Neural progenitor cell (in vitro differentiated cells): ENCODE measurements around the gene MYH15. TPM values are rescaled to one million over a fixed set of nuclear protein-coding genes. Genes with fewer than 3 reads are reported as not detected.

Source experiments
- DNase-seq: peaks from one replicate; pipeline ENCODE4 v3.0.0-alpha.2; 2016; ENCODE audit warnings: low spot score
- H2AFZ ChIP-seq: fragments of 200-600 bp; sonication (generic); replicated peaks from 2 replicates; pipeline ENCODE4 v1.6.1; 2016; ENCODE audit warnings: antibody characterized with exemption
- H3F3A ChIP-seq: fragments of 200-600 bp; sonication (generic); 2 replicates; pipeline ENCODE4 v1.6.1; 2016; ENCODE audit warnings: antibody characterized with exemption, low read depth
- H3K27ac ChIP-seq: fragments of 200-600 bp; sonication (generic); 2 replicates; pipeline ENCODE4 v1.5.1; 2016; ENCODE audit warnings: mild to moderate bottlenecking
- H3K27me3 ChIP-seq: fragments of 200-600 bp; sonication (generic); 2 replicates; pipeline ENCODE4 v1.6.1; 2016; ENCODE audit warnings: mild to moderate bottlenecking, moderate library complexity
- H3K36me3 ChIP-seq: fragments of 200-600 bp; sonication (generic); 2 replicates; pipeline ENCODE4 v1.5.1; 2016
- H3K4me1 ChIP-seq: fragments of 200-600 bp; sonication (generic); 2 replicates; pipeline ENCODE4 v1.6.1; 2016; ENCODE audit warnings: mixed run types
- H3K4me2 ChIP-seq: fragments of 200-600 bp; sonication (generic); 2 replicates; pipeline ENCODE4 v1.6.1; 2016
- H3K4me3 ChIP-seq: fragments of 200-600 bp; sonication (generic); 2 replicates; pipeline ENCODE4 v1.5.1; 2016
- H3K79me2 ChIP-seq: fragments of 200-600 bp; sonication (generic); 2 replicates; pipeline ENCODE4 v1.6.1; 2016; ENCODE audit warnings: low read depth
- H3K9ac ChIP-seq: fragments of 200-600 bp; sonication (generic); 2 replicates; pipeline ENCODE4 v1.6.1; 2016
- H3K9me3 ChIP-seq: fragments of 200-600 bp; sonication (generic); 2 replicates; pipeline ENCODE4 v1.5.1; 2016; ENCODE audit warnings: low read depth
- H4K20me1 ChIP-seq: fragments of 200-600 bp; sonication (generic); 2 replicates; pipeline ENCODE4 v1.6.1; 2016; ENCODE audit warnings: low read depth
- H3K27ac Mint-ChIP-seq: 3 replicates; pipeline ENCODE4 v1.8.0; 2021; ENCODE audit warnings: mixed read lengths
- H3K27me3 Mint-ChIP-seq: 2 replicates; pipeline ENCODE4 v1.8.0; 2022; ENCODE audit warnings: low read depth, mild to moderate bottlenecking, inconsistent platforms, moderate library complexity, mixed read lengths; ENCODE audit not compliant: insufficient read depth
- H3K36me3 Mint-ChIP-seq: 3 replicates; pipeline ENCODE4 v1.8.0; 2021; ENCODE audit warnings: mixed read lengths
- H3K4me1 Mint-ChIP-seq: 3 replicates; pipeline ENCODE4 v1.8.0; 2021; ENCODE audit warnings: mixed read lengths
- H3K4me3 Mint-ChIP-seq: 3 replicates; pipeline ENCODE4 v1.8.0; 2021; ENCODE audit warnings: mild to moderate bottlenecking, moderate library complexity, mixed read lengths
- H3K9me3 Mint-ChIP-seq: 3 replicates; pipeline ENCODE4 v1.8.0; 2020; ENCODE audit warnings: mixed read lengths
- CTCF ChIP-seq: fragments of 200-600 bp; sonication (generic); IDR thresholded peaks from 2 replicates; pipeline ENCODE4 v1.5.1; 2017; ENCODE audit warnings: antibody characterized with exemption, mild to moderate bottlenecking
- EZH2 ChIP-seq: fragments of 200-600 bp; sonication (generic); IDR thresholded peaks from 2 replicates; pipeline ENCODE4 v1.6.1; 2017; ENCODE audit warnings: antibody characterized with exemption, mild to moderate bottlenecking, moderate library complexity
- EZH2phosphoT487 ChIP-seq: fragments of 200-600 bp; sonication (generic); IDR thresholded peaks from 2 replicates; pipeline ENCODE4 v1.6.1; 2017; ENCODE audit warnings: antibody characterized with exemption
- total RNA-seq: library from RNA; depleted of rRNA; stranded (reverse); fragments of >200 nt; gene quantifications from 2 replicates; pipeline ENCODE4 v1.2.3, GENCODE V29; 2015; ENCODE audit warnings: low replicate concordance

The MYH15 gene
- total RNA-seq, 1 donor from 2014 or later: not detected

- Histone ChIP-seq H4K20me1 (no peaks in the 10 kb centered on the region), H3K4me3 (no peak overlapping the region), H3K36me3 (no peaks in the 10 kb centered on the region), H3K79me2 (no peaks in the 10 kb centered on the region), H3F3A (peaks cover 4% of the 10 kb centered on the region), H3K27ac (no peak overlapping the region), H2AFZ (no peak overlapping the region), H3K4me2 (peak overlapping the region; percentile 22), H3K27me3 (no peaks in the 10 kb centered on the region), H3K4me1 (peaks cover 11% of the 10 kb centered on the region), H3K9me3 (no peaks in the 10 kb centered on the region), H3K9ac (no peak overlapping the region)
- no peak overlapping the region for H3K4me3 Mint-ChIP-seq
- peaks cover 2% of the 10 kb centered on the region for H3K36me3 Mint-ChIP-seq
- peaks cover 13% of the 10 kb centered on the region for H3K4me1 Mint-ChIP-seq
- no peaks in the 10 kb centered on the region for H3K9me3 Mint-ChIP-seq
- no peak overlapping the region for H3K27ac Mint-ChIP-seq
- DNase-seq: no peak
- TF ChIP-seq EZH2 (no peak), CTCF (no peak), EZH2phosphoT487 (no peak)
- H3K27me3 Mint-ChIP-seq: no peaks in the 10 kb centered on the region
Observed at GRCh38 chr3:108509263-108509662, 1.1 kb downstream of the MYH15 start.

- Histone ChIP-seq H4K20me1 (no peaks in the 10 kb centered on the region), H3K27ac (no peak overlapping the region), H3K4me3 (no peak overlapping the region), H3K79me2 (no peaks in the 10 kb centered on the region), H3K4me1 (peaks cover 11% of the 10 kb centered on the region), H3K4me2 (no peak overlapping the region), H2AFZ (no peak overlapping the region), H3K36me3 (no peaks in the 10 kb centered on the region), H3K9ac (no peak overlapping the region), H3K9me3 (no peaks in the 10 kb centered on the region), H3K27me3 (no peaks in the 10 kb centered on the region), H3F3A (peaks cover 4% of the 10 kb centered on the region)
- Mint-ChIP-seq H3K4me1 (peaks cover 13% of the 10 kb centered on the region), H3K27me3 (no peaks in the 10 kb centered on the region), H3K27ac (no peak overlapping the region), H3K36me3 (no peaks in the 10 kb centered on the region), H3K9me3 (no peaks in the 10 kb centered on the region), H3K4me3 (no peak overlapping the region)
- TF ChIP-seq CTCF: no peak
- TF ChIP-seq EZH2: no peak
- TF ChIP-seq EZH2phosphoT487: no peak
- no peak for DNase-seq
Observed at GRCh38 chr3:108507902-108508301, 2.5 kb downstream of the MYH15 start.

- no peak overlapping the region for H3K4me3 Mint-ChIP-seq
- Histone ChIP-seq H3K27ac (no peak overlapping the region), H3K36me3 (no peaks in the 10 kb centered on the region), H3K4me3 (no peak overlapping the region), H3K4me2 (no peak overlapping the region), H3K9ac (no peak overlapping the region), H3K27me3 (no peaks in the 10 kb centered on the region), H4K20me1 (no peaks in the 10 kb centered on the region), H3K4me1 (peaks cover 11% of the 10 kb centered on the region), H3K79me2 (no peaks in the 10 kb centered on the region), H3F3A (peaks cover 4% of the 10 kb centered on the region), H2AFZ (no peak overlapping the region), H3K9me3 (no peaks in the 10 kb centered on the region)
- TF ChIP-seq EZH2phosphoT487 (no peak), EZH2 (no peak), CTCF (peak; percentile 46)
- peaks cover 13% of the 10 kb centered on the region for H3K4me1 Mint-ChIP-seq
- H3K36me3 Mint-ChIP-seq: no peaks in the 10 kb centered on the region
- H3K9me3 Mint-ChIP-seq: no peaks in the 10 kb centered on the region
- peak; percentile 29 for DNase-seq
- no peak overlapping the region for H3K27ac Mint-ChIP-seq
- H3K27me3 Mint-ChIP-seq: no peaks in the 10 kb centered on the region
Observed at GRCh38 chr3:108505811-108506210, 4.6 kb downstream of the MYH15 start.
